GM12878 (cell line): ENCODE results near the gene CCDC61. TPM values are rescaled to one million over a fixed set of nuclear protein-coding genes. Genes with fewer than 3 reads are reported as not detected.

ENCODE experiments used
- ATAC-seq: fragments of 200-7000 bp; cut with Tn5 transposase; 3 replicates; pipeline ENCODE4 v1.9.1; 2020; ENCODE audit warnings: mild to moderate bottlenecking, moderate library complexity
- BruUV-seq: library from RNA; stranded (reverse); fragments of 400-500 nt; replicated peaks from 2 replicates; lab custom pipeline; 2021; lab: Mats Ljungman, UMichigan
- CTCF ChIA-PET: fragments of 300-600 bp; sonication (Branson Sonifier 250); formaldehyde crosslinking; extraction: SDS; loops from one replicate; lab custom pipeline; 2021; ENCODE audit warnings: inconsistent platforms; lab: Yijun Ruan, JAX
- POLR2A ChIA-PET: fragments of 350-600 bp; formaldehyde crosslinking; extraction: SDS; loops from one replicate; lab custom pipeline; 2021; ENCODE audit warnings: inconsistent platforms; lab: Charles Lee
- RAD21 ChIA-PET: fragments of 300-600 bp; sonication (Branson Sonifier 250); formaldehyde crosslinking; loops from one replicate; lab custom pipeline; 2023; ENCODE audit warnings: antibody characterized with exemption; ENCODE audit not compliant: unreplicated experiment; lab: Charles Lee
- SMC1A ChIA-PET: fragments of 300-600 bp; sonication (Branson Sonifier 250); formaldehyde crosslinking; loops from one replicate; lab custom pipeline; 2023; ENCODE audit not compliant: unreplicated experiment, uncharacterized antibody; lab: Charles Lee
- DNase-seq: peaks from one replicate; pipeline ENCODE4 v3.0.0-alpha.2; 2011; ENCODE audit warnings: low read depth, low spot score
- FAIRE-seq: peaks from 3 replicates; lab custom pipeline; 2011; peaks lifted over from hg19 to GRCh38; lab: Jason Lieb, UNC
- H2AFZ ChIP-seq: 2 replicates; pipeline ENCODE4 v1.6.0; 2011; ENCODE audit warnings: low read depth, low read length, control low read depth; ENCODE audit not compliant: control insufficient read depth
- H3K27ac ChIP-seq: 2 replicates; pipeline ENCODE4 v1.5.1; 2011; ENCODE audit warnings: control low read depth; ENCODE audit not compliant: control insufficient read depth, insufficient read depth
- H3K27me3 ChIP-seq, 2 experiments: replicated peaks in 1 of 2; 2 replicates each; pipeline versions ENCODE4 v1.6.0 to v1.6.1; 2011; ENCODE audit warnings: low read length in 1 of 2; ENCODE audit not compliant: control insufficient read depth in 2 of 2, insufficient read depth in 2 of 2
- H3K36me3 ChIP-seq, 2 experiments: 2 replicates each; pipeline ENCODE4 v1.5.1; 2011; ENCODE audit warnings: low read length in 1 of 2; ENCODE audit not compliant: control insufficient read depth in 2 of 2, insufficient read depth in 2 of 2
- H3K4me1 ChIP-seq: 2 replicates; pipeline ENCODE4 v1.6.1; 2011; ENCODE audit warnings: mild to moderate bottlenecking, low read length, moderate library complexity, mixed read lengths; ENCODE audit not compliant: control insufficient read depth, insufficient read depth
- H3K4me2 ChIP-seq: 2 replicates; pipeline ENCODE4 v1.6.0; 2011; ENCODE audit warnings: control low read depth; ENCODE audit not compliant: control insufficient read depth, insufficient read depth
- H3K4me3 ChIP-seq: fragments of 200-600 bp; sonication (generic); 2 replicates; pipeline ENCODE4 v1.5.1; 2016
- H3K79me2 ChIP-seq: 2 replicates; pipeline ENCODE4 v1.6.0; 2011; ENCODE audit warnings: low read length; ENCODE audit not compliant: control insufficient read depth, insufficient read depth
- H3K9ac ChIP-seq: 2 replicates; pipeline ENCODE4 v1.8.0; 2011; ENCODE audit warnings: low read length, control low read depth, mixed read lengths; ENCODE audit not compliant: control insufficient read depth, insufficient read depth
- H3K9me3 ChIP-seq: replicated peaks from 3 replicates; pipeline ENCODE4 v1.5.1; 2011; ENCODE audit warnings: mild to moderate bottlenecking, low read length; ENCODE audit not compliant: control insufficient read depth, insufficient read depth
- H4K20me1 ChIP-seq: 2 replicates; pipeline ENCODE4 v1.6.0; 2011; ENCODE audit not compliant: control insufficient read depth, insufficient read depth
- BACH1 ChIP-seq: fragments of 450-650 bp; IDR thresholded peaks from 2 replicates; pipeline ENCODE4 v1.6.1; 2017; ENCODE audit warnings: mild to moderate bottlenecking, borderline replicate concordance
- TCF3 ChIP-seq: IDR thresholded peaks from 2 replicates; pipeline ENCODE4 v1.6.1; 2012; ENCODE audit warnings: low read depth, mild to moderate bottlenecking, low read length, borderline replicate concordance; ENCODE audit not compliant: insufficient read depth
- WGBS: methylation state at CpG from one replicate; pipeline ENCODE4 v1.1.6; 2016; ENCODE audit warnings: low lambda C conversion rate; ENCODE audit not compliant: insufficient replicate concordance, insufficient coverage; ENCODE audit errors: missing lambda C conversion rate; 5-methylcytosine and 5-hydroxymethylcytosine counted together
- in situ Hi-C: fragments of 300-500 bp; cut with MboI; formaldehyde crosslinking; loops from 9 replicates; pipeline ENCODE4 v1.14.3; 2018; ENCODE audit warnings: mixed read lengths
- intact Hi-C: fragments of 100-400 bp; cut with micrococcal nuclease; formaldehyde crosslinking; loops from one replicate; pipeline ENCODE4 v1.14.2; 2022; ENCODE audit not compliant: unreplicated experiment
- polyA plus RNA-seq, 11 experiments: library from polyadenylated mRNA; depleted of rRNA in 4 of 11; unstranded in 6 of 11; stranded (reverse) in 5 of 11; fragments of >200 nt; fragmentation: Nextera tagmentation in 4 of 11; fragmentation: Illumina TruSeq in 1 of 11; extraction: Ambion mirVana in 4 of 11; extraction: Trizol in 1 of 11; gene quantifications; 1 replicate in 1 of 11; 2 replicates in 10 of 11; pipeline versions ENCODE4 v1.2.1 to v1.2.3, GENCODE V29; 2011 to 2016; ENCODE audit warnings: inconsistent platforms in 2 of 11, missing spikeins in 2 of 11, low read depth in 1 of 11
- total RNA-seq, 4 experiments: library from RNA; depleted of rRNA in 3 of 4; stranded (reverse); fragments of >200 nt in 3 of 4; fragmentation: Illumina TruSeq in 1 of 4; extraction: Trizol in 1 of 4; gene quantifications; 2 replicates each; pipeline versions ENCODE4 v1.2.1 to v1.2.3, GENCODE V29; 2013 to 2021
- TF ChIP-seq, protein P1 (sequence below): fragments of 450-650 bp; IDR thresholded peaks from 2 replicates; pipeline ENCODE4 v1.6.1; 2017; ENCODE audit warnings: mild to moderate bottlenecking

The CCDC61 gene
- total and polyA plus RNA-seq, 10 of the 15 experiments (the other 5 are each of a cell fraction or from before 2014, with no cell fraction given), result 0.27 to 27.1 (median 8.7) TPM

DNA sequence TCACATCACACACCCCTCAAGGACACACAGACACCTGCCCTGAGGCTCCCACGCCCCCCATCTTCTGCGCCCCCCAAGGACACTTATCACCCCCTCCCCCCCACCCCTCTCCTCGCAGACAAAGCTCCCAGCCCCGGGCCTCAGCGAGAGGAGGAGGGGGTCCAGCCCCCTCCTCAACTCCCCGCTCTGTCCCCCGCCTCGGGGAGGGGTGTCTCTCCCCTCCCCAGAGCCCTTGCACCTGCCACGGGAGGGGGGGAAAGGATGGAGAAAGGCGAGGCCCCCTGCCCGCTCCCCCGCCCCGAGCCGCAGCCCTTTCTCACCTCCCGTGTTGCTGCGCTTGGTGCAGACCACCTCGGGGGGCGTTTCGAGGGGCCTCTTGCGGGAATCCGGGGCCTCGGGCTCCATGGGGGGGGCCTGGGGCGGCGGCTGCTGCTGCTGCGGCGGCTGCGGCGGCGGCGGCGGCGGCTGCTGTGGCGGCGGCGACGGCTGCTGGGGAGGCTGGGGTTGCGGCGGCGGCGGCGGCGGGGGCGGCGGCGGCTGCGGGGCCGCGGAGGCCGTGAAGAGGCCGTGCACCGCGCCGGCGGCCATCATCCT is 22.2 kb upstream of the CCDC61 start (continued):
- TF ChIP-seq, protein P1, sequence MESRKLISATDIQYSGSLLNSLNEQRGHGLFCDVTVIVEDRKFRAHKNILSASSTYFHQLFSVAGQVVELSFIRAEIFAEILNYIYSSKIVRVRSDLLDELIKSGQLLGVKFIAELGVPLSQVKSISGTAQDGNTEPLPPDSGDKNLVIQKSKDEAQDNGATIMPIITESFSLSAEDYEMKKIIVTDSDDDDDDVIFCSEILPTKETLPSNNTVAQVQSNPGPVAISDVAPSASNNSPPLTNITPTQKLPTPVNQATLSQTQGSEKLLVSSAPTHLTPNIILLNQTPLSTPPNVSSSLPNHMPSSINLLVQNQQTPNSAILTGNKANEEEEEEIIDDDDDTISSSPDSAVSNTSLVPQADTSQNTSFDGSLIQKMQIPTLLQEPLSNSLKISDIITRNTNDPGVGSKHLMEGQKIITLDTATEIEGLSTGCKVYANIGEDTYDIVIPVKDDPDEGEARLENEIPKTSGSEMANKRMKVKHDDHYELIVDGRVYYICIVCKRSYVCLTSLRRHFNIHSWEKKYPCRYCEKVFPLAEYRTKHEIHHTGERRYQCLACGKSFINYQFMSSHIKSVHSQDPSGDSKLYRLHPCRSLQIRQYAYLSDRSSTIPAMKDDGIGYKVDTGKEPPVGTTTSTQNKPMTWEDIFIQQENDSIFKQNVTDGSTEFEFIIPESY, result no peak

GRCh38 chr19:45973553-45974338 is 21.5 kb upstream of the CCDC61 start, which contains the start of gene NOVA2:
Gene NOVA2 (minus strand): TSS chr19:45973865. CDS start chr19:45973351, 514 bp downstream.
- Histone ChIP-seq H3K9ac (no peak within 1 kb of the TSS), H2AFZ (no peak within 1 kb of the TSS)
- no peak for TF ChIP-seq BACH1
- no peak for TF ChIP-seq TCF3
- TF ChIP-seq, all 136 proteins: peak for 0
- no peak within 1 kb of the TSS for H3K27ac ChIP-seq
- no TSS peak for BruUV-seq
- H3K9me3 ChIP-seq, result no peaks in the 10 kb centered on the region
- DNase-seq (peak; percentile 19), FAIRE-seq (no peak), ATAC-seq (peak; percentile 69)
- no peaks in the 10 kb centered on the region for H4K20me1 ChIP-seq
- no peaks in the 10 kb centered on the region for H3K36me3 ChIP-seq
- POLR2A ChIA-PET, result no interaction called here
- H3K4me3 ChIP-seq, result no peak within 1 kb of the TSS
- RAD21 ChIA-PET, result no interaction called here
- peaks cover 0 to 11% of the 10 kb centered on the region in 2 experiments; a peak in 3 of 4 replicates for H3K27me3 ChIP-seq
- CTCF ChIA-PET, result no interaction called here
- intact Hi-C loops, result no loop called here
- H3K4me2 ChIP-seq, result no peak within 1 kb of the TSS
- H3K4me1 ChIP-seq, result no peaks in the 10 kb centered on the region
- 23% methylated on average over 14 of the region's 58 CpGs for WGBS
- H3K79me2 ChIP-seq, result no peaks in the 10 kb centered on the region
- SMC1A ChIA-PET, result no interaction called here
- in situ Hi-C loops, result no loop called here
